IMR-90 (cell line): Measurements from ENCODE around the gene S100A2.

Experiments
- BHLHE40 ChIP-seq: fragments of 150-350 bp; IDR thresholded peaks from 2 replicates; pipeline ENCODE4 v1.6.1; 2016; ENCODE audit warnings: mild to moderate bottlenecking, low read depth, low read length
- CEBPB ChIP-seq: IDR thresholded peaks from 2 replicates; pipeline ENCODE4 v1.6.1; 2012; ENCODE audit warnings: low read depth, low read length, improper control_type of control experiment
- CTCF ChIP-seq: conservative IDR thresholded peaks from 2 replicates; pipeline ENCODE4 v1.5.1; 2012; ENCODE audit warnings: mild to moderate bottlenecking, low read depth, low read length, improper control_type of control experiment
- ELK1 ChIP-seq: fragments of 150-350 bp; IDR thresholded peaks from 2 replicates; pipeline ENCODE4 v1.6.1; 2016; ENCODE audit warnings: low read depth, mild to moderate bottlenecking, low read length, moderate library complexity, borderline replicate concordance
- MAFK ChIP-seq: IDR thresholded peaks from 2 replicates; pipeline ENCODE4 v1.6.1; 2012; ENCODE audit warnings: low read depth, low read length, improper control_type of control experiment
- MAZ ChIP-seq: IDR thresholded peaks from 2 replicates; pipeline ENCODE4 v1.6.1; 2012; ENCODE audit warnings: low read depth, mild to moderate bottlenecking, low read length, improper control_type of control experiment, moderate library complexity, borderline replicate concordance
- MXI1 ChIP-seq: IDR thresholded peaks from 2 replicates; pipeline ENCODE4 v1.6.1; 2012; ENCODE audit warnings: low read depth, mild to moderate bottlenecking, low read length, moderate library complexity, borderline replicate concordance
- POLR2A ChIP-seq: IDR thresholded peaks from 2 replicates; pipeline ENCODE4 v1.6.1; 2012; ENCODE audit warnings: mild to moderate bottlenecking, low read depth, low read length
- RAD21 ChIP-seq: IDR thresholded peaks from 2 replicates; pipeline ENCODE4 v1.6.1; 2012; ENCODE audit warnings: low read length, improper control_type of control experiment
- RCOR1 ChIP-seq: IDR thresholded peaks from 2 replicates; pipeline ENCODE4 v1.6.1; 2012; ENCODE audit warnings: mild to moderate bottlenecking, low read length, improper control_type of control experiment; ENCODE audit not compliant: insufficient replicate concordance
- RFX5 ChIP-seq: IDR thresholded peaks from 2 replicates; pipeline ENCODE4 v1.8.0; 2012; ENCODE audit warnings: low read depth, mild to moderate bottlenecking, low read length, moderate library complexity
- SMC3 ChIP-seq: fragments of 150-350 bp; IDR thresholded peaks from 2 replicates; pipeline ENCODE4 v1.6.1; 2016; ENCODE audit warnings: low read depth, mild to moderate bottlenecking, antibody characterized with exemption, low read length, moderate library complexity

- TF ChIP-seq CTCF (no peak), RCOR1 (no peak), POLR2A (no peak), RAD21 (no peak), CEBPB (no peak), SMC3 (no peak), MAFK (no peak), ELK1 (no peak), MAZ (0 out of 2 replicates have a peak, but pooled peaks have one; percentile 2), BHLHE40 (no peak), RFX5 (no peak), MXI1 (no peak)
These were observed 31.3 kb downstream of the S100A2 start for GRCh38 chr1:153534226-153534924.
